ENCODE data around the gene INHBB.

The INHBB gene

DNA sequence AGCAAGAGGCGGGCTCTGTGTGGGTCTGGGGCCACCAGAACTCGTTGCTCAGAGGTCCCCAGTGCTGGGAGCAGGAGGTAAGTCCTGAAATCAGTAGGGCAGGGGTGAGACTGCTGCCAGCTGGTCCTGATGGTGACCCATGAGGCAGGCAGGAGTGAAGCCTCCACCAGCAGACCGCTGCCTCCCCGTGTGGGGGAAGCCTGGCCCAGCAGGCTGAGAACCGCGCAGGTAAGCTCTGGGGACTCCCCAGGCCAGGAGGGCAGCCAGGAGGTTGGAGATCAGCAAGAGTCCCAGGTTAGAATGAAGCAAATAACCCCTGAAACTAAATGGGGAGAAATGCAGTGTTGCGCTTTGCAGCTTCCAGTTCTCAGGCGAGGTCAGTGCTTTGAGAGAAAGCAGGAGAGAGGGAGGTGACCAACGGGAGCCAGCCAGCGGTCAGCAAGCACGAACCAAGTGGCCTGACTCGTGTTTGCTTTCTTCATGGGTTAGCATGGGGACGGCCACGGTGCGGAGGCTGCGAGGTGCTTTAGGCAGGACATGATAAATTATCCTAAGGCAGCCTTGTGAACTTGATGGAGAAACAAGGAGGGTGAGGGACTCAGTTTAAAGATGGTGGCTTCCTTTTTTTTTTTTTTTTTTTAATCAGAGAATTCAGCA, 26.2 kb downstream of the INHBB start:
- TF ChIP-seq, protein P1, sequence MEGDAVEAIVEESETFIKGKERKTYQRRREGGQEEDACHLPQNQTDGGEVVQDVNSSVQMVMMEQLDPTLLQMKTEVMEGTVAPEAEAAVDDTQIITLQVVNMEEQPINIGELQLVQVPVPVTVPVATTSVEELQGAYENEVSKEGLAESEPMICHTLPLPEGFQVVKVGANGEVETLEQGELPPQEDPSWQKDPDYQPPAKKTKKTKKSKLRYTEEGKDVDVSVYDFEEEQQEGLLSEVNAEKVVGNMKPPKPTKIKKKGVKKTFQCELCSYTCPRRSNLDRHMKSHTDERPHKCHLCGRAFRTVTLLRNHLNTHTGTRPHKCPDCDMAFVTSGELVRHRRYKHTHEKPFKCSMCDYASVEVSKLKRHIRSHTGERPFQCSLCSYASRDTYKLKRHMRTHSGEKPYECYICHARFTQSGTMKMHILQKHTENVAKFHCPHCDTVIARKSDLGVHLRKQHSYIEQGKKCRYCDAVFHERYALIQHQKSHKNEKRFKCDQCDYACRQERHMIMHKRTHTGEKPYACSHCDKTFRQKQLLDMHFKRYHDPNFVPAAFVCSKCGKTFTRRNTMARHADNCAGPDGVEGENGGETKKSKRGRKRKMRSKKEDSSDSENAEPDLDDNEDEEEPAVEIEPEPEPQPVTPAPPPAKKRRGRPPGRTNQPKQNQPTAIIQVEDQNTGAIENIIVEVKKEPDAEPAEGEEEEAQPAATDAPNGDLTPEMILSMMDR (IDR thresholded peaks at IDR 0.05; ENCODE audit: control insufficient read depth, extremely low read depth, insufficient read depth), result no peak
- H3K4me3 ChIP-seq (ENCODE audit: low read depth, low read length), result no peak overlapping the region
- DNase-seq (ENCODE audit: low read depth), result no peak

DNA sequence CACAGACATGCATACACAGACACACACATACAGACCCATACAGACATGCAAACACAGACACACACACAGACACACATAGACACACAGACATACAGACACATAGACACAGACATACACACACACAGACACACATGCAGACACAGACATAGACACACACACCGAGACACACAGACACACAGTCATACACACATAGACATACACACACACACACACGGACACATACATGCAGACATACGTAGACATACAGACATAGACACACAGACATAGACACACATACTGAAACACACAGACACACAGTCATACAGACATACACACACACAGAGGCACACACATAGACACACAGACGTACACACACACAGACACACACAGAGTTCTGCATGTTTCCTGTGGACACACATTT, 26.9 kb downstream of the INHBB start:
- TF ChIP-seq, protein P1 (IDR thresholded peaks at IDR 0.05; ENCODE audit: control insufficient read depth, extremely low read depth, insufficient read depth), result no peak
- DNase-seq (ENCODE audit: low read depth), result no peak
- H3K4me3 ChIP-seq (ENCODE audit: low read depth, low read length), result no peak overlapping the region

DNA sequence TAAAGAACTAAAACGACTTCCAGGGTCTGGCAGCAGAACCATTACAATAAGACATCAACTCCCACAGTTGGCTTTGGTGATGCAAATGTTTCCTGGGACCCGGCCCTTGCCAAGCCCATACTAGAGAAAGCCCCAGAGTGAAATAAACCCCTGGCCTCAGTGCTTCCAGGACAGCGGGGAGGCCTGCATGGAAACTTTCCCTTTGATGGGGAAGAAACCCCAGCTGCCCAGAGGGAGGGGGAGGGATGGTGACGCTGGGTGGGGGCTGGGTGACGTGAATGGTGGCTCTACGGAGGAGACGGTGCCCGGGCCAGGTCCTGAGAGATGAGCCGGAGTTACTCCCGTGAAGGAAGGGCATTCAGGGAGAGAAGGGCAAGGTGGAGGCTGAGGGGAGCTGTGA, 27.5 kb downstream of the INHBB start:
- DNase-seq (ENCODE audit: low read depth), result no peak
- TF ChIP-seq, protein P1 (IDR thresholded peaks at IDR 0.05; ENCODE audit: control insufficient read depth, extremely low read depth, insufficient read depth), result no peak
- H3K4me3 ChIP-seq (ENCODE audit: low read depth, low read length), result no peak overlapping the region

- no peak overlapping the region for H3K4me3 ChIP-seq (ENCODE audit: low read depth, low read length)
- DNase-seq (ENCODE audit: low read depth), result no peak
- TF ChIP-seq, protein P1 (IDR thresholded peaks at IDR 0.05; ENCODE audit: control insufficient read depth, extremely low read depth, insufficient read depth), result no peak
These were observed 28.9 kb downstream of the INHBB start for GRCh38 chr2:120374821-120375220.

- no peak for DNase-seq (ENCODE audit: low read depth)
- H3K4me3 ChIP-seq (ENCODE audit: low read depth, low read length), result no peak overlapping the region
- TF ChIP-seq, protein P1 (IDR thresholded peaks at IDR 0.05; ENCODE audit: control insufficient read depth, extremely low read depth, insufficient read depth), result no peak
These were observed 29.5 kb downstream of the INHBB start for GRCh38 chr2:120375251-120376020.

- DNase-seq (ENCODE audit: low read depth), result no peak
- TF ChIP-seq, protein P1 (IDR thresholded peaks at IDR 0.05; ENCODE audit: control insufficient read depth, extremely low read depth, insufficient read depth), result no peak
These were observed 30.2 kb downstream of the INHBB start for GRCh38 chr2:120376101-120376500.

More at GRCh38 chr2:120376101-120376500, 30.2 kb downstream of the INHBB start:
- H3K4me3 ChIP-seq (ENCODE audit: low read depth, low read length), result no peak overlapping the region

Data from LNCaP clone FGC (cell line).